ENCODE data around the gene ITPR2. TPM values are rescaled to one million over a fixed set of nuclear protein-coding genes. Genes with fewer than 3 reads are reported as not detected.

The ITPR2 gene
- total and polyA plus RNA-seq, 4 donors = 4.1 to 47.0 (median 26.5) TPM

DNA sequence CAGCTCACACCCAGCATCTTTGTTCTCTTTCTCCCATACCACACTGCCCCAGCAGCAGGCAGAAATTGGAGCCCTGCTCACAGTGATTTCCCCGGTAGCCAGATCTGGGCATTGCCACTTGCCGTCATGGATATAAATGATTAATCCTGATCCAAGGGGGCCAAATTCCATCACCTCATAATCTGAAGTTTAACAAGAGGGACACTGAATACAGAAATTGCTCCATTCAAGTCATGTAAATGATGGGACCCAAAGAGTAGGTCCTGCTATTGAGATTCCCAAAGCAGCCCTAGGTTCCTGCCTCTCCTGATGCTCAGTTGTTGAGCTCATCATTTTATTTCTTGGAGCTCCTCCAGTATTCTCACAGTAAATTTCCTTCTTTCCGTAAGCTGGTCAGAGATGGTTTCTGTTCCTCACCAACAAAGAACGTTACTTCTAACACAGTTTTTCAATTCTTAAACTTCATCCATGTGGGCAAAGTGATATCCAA is 11.7 kb downstream of the ITPR2 start:
- no peak for ATAC-seq (ENCODE audit: insufficient read depth, low FRiP score)
- DNase-seq = peak in 2 of 3 donors; percentile 25
- no peak for TF ChIP-seq CTCF (IDR thresholded peaks at IDR 0.05; ENCODE audit: control extremely low read depth, extremely low read depth)
- H3K27ac ChIP-seq (ENCODE audit: low read depth in 1 of 2, low read length in 1 of 2) = no peak overlapping the region
- H3K36me3 ChIP-seq (ENCODE audit: control insufficient read depth in 4 of 4, insufficient read depth in 4 of 4, low read length in 4 of 4) = no peaks in the 10 kb centered on the region
- H3K9ac ChIP-seq (ENCODE audit: insufficient read depth in 1 of 2, low read length in 2 of 2) = no peak overlapping the region
- H3K9me3 ChIP-seq (ENCODE audit: control insufficient read depth in 4 of 4, insufficient read depth in 3 of 4, low read length in 3 of 4) = no peaks in the 10 kb centered on the region
- H3K4me3 ChIP-seq = no peak overlapping the region
- WGBS, 2 donors = 67 to 76% methylated on average over 4 of the region's 4 CpGs
- peaks cover 0 to 11% (median 0%) of the 10 kb centered on the region in 5 donors for H3K4me1 ChIP-seq (ENCODE audit: control insufficient read depth in 5 of 5, insufficient read depth in 5 of 5, low read length in 5 of 5)
- H3K27me3 ChIP-seq (ENCODE audit: control insufficient read depth in 3 of 3, insufficient read depth in 3 of 3, low read length in 2 of 3) = no peaks in the 10 kb centered on the region

- 92 to 95% methylated on average over 2 of the region's 2 CpGs for WGBS, 2 donors
- DNase-seq = no peak
- Histone ChIP-seq H3K4me1 (ENCODE audit: control insufficient read depth in 5 of 5, insufficient read depth in 5 of 5, low read length in 5 of 5) (peaks cover 0 to 9% (median 0%) of the 10 kb centered on the region in 5 donors), H3K9me3 (ENCODE audit: control insufficient read depth in 4 of 4, insufficient read depth in 3 of 4, low read length in 3 of 4) (no peaks in the 10 kb centered on the region), H3K4me3 (no peak overlapping the region), H3K27me3 (ENCODE audit: control insufficient read depth in 3 of 3, insufficient read depth in 3 of 3, low read length in 2 of 3) (no peaks in the 10 kb centered on the region), H3K27ac (ENCODE audit: low read depth in 1 of 2, low read length in 1 of 2) (no peak overlapping the region), H3K36me3 (ENCODE audit: control insufficient read depth in 4 of 4, insufficient read depth in 4 of 4, low read length in 4 of 4) (no peaks in the 10 kb centered on the region), H3K9ac (ENCODE audit: insufficient read depth in 1 of 2, low read length in 2 of 2) (no peak overlapping the region)
- TF ChIP-seq CTCF (IDR thresholded peaks at IDR 0.05; ENCODE audit: control extremely low read depth, extremely low read depth) = no peak
- no peak for ATAC-seq (ENCODE audit: insufficient read depth, low FRiP score)
These were observed 14.4 kb downstream of the ITPR2 start for GRCh38 chr12:26818636-26819035.

- no peak for ATAC-seq (ENCODE audit: insufficient read depth, low FRiP score)
- Histone ChIP-seq H3K4me1 (ENCODE audit: control insufficient read depth in 5 of 5, insufficient read depth in 5 of 5, low read length in 5 of 5) (peaks cover 0 to 9% (median 0%) of the 10 kb centered on the region in 5 donors), H3K36me3 (ENCODE audit: control insufficient read depth in 4 of 4, insufficient read depth in 4 of 4, low read length in 4 of 4) (no peaks in the 10 kb centered on the region), H3K27ac (ENCODE audit: low read depth in 1 of 2, low read length in 1 of 2) (no peak overlapping the region), H3K9ac (ENCODE audit: insufficient read depth in 1 of 2, low read length in 2 of 2) (no peak overlapping the region), H3K4me3 (no peak overlapping the region), H3K27me3 (ENCODE audit: control insufficient read depth in 3 of 3, insufficient read depth in 3 of 3, low read length in 2 of 3) (no peaks in the 10 kb centered on the region), H3K9me3 (ENCODE audit: control insufficient read depth in 4 of 4, insufficient read depth in 3 of 4, low read length in 3 of 4) (no peaks in the 10 kb centered on the region)
- no peak for TF ChIP-seq CTCF (IDR thresholded peaks at IDR 0.05; ENCODE audit: control extremely low read depth, extremely low read depth)
- no peak for DNase-seq
- WGBS, 2 donors = 94 to 95% methylated on average over 3 of the region's 3 CpGs
These were observed 14.8 kb downstream of the ITPR2 start for GRCh38 chr12:26818201-26818600.

DNA sequence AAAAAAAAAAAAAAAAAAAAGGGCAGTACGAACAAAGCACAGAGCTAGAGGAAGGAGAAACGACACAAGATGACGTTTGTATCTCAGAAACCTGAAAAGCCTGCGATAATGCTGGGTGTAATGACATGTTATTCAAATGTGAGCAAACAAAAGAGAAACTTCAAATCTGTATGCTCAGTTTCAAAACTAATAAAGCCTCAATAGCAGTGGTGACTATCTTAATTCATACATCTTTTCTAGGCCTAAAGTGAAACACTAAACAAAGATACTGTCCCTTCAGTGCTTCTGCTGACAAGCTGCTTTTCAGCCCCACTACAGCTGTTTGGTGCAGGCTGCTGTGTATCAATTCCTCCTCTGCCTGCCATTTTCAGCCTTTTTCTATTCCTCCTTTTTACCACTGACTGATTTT is 15.8 kb downstream of the ITPR2 start:
- Histone ChIP-seq H3K36me3 (ENCODE audit: control insufficient read depth in 4 of 4, insufficient read depth in 4 of 4, low read length in 4 of 4) (no peaks in the 10 kb centered on the region), H3K9ac (ENCODE audit: insufficient read depth in 1 of 2, low read length in 2 of 2) (no peak overlapping the region), H3K27me3 (ENCODE audit: control insufficient read depth in 3 of 3, insufficient read depth in 3 of 3, low read length in 2 of 3) (no peaks in the 10 kb centered on the region), H3K27ac (ENCODE audit: low read depth in 1 of 2, low read length in 1 of 2) (no peak overlapping the region), H3K4me1 (ENCODE audit: control insufficient read depth in 5 of 5, insufficient read depth in 5 of 5, low read length in 5 of 5) (peaks cover 0 to 9% (median 0%) of the 10 kb centered on the region in 5 donors), H3K9me3 (ENCODE audit: control insufficient read depth in 4 of 4, insufficient read depth in 3 of 4, low read length in 3 of 4) (no peaks in the 10 kb centered on the region), H3K4me3 (no peak overlapping the region)
- no peak for ATAC-seq (ENCODE audit: insufficient read depth, low FRiP score)
- DNase-seq = peak in 2 of 3 donors; percentile 44 to 50
- no peak for TF ChIP-seq CTCF (IDR thresholded peaks at IDR 0.05; ENCODE audit: control extremely low read depth, extremely low read depth)
- WGBS, 2 donors = 75 to 80% methylated on average over 4 of the region's 4 CpGs
